Caco-2 (cell line): ENCODE measurements around the gene PGM1. TPM values are rescaled to one million over a fixed set of nuclear protein-coding genes. Genes with fewer than 3 reads are reported as not detected.

Experiments
- BruUV-seq: library from RNA; stranded (reverse); fragments of 400-500 nt; replicated peaks from 2 replicates; lab custom pipeline; 2021; lab: Mats Ljungman, UMichigan
- CTCF ChIA-PET: fragments of 300-600 bp; sonication (Branson Sonifier 250); formaldehyde crosslinking; loops from one replicate; lab custom pipeline; 2022; ENCODE audit warnings: antibody characterized with exemption; lab: Charles Lee
- POLR2A ChIA-PET: fragments of 300-600 bp; sonication (Branson Sonifier 250); formaldehyde crosslinking; loops from one replicate; lab custom pipeline; 2022; ENCODE audit warnings: antibody characterized with exemption; lab: Charles Lee
- DNase-seq, 2 experiments: peaks; one replicate each; pipeline versions ENCODE4 v3.0.0 to v3.0.0-alpha.2; 2020 to 2022
- H3K27me3 ChIP-seq: replicated peaks from 2 replicates; pipeline ENCODE4 v1.6.0; 2011; ENCODE audit warnings: low read length; ENCODE audit not compliant: control insufficient read depth, insufficient read depth
- H3K36me3 ChIP-seq: 2 replicates; pipeline ENCODE4 v1.5.1; 2011; ENCODE audit warnings: low read length; ENCODE audit not compliant: control insufficient read depth, insufficient read depth
- H3K4me1 ChIP-seq: fragments of 250-450 bp; sonication (Bioruptor Pico); 2 replicates; pipeline ENCODE4 v1.5.1; 2020; ENCODE audit warnings: mild to moderate bottlenecking
- H3K4me3 ChIP-seq: 2 replicates; pipeline ENCODE4 v1.5.1; 2011; ENCODE audit warnings: low read depth, mild to moderate bottlenecking, control low read depth, low read length
- H3K9me3 ChIP-seq: fragments of 250-450 bp; sonication (Bioruptor Pico); 2 replicates; pipeline ENCODE4 v1.5.1; 2020; ENCODE audit warnings: mild to moderate bottlenecking, moderate library complexity
- H3K27ac Mint-ChIP-seq: one replicate; pipeline ENCODE4 v1.8.0; 2022; ENCODE audit warnings: mixed read lengths; ENCODE audit not compliant: unreplicated experiment
- H3K27me3 Mint-ChIP-seq: one replicate; pipeline ENCODE4 v1.8.0; 2022; ENCODE audit warnings: mixed read lengths; ENCODE audit not compliant: insufficient read depth, unreplicated experiment
- H3K36me3 Mint-ChIP-seq: one replicate; pipeline ENCODE4 v1.8.0; 2022; ENCODE audit warnings: mild to moderate bottlenecking, mixed read lengths; ENCODE audit not compliant: insufficient read depth, unreplicated experiment
- H3K4me1 Mint-ChIP-seq: one replicate; pipeline ENCODE4 v1.8.0; 2022; ENCODE audit warnings: low read depth, mixed read lengths; ENCODE audit not compliant: unreplicated experiment
- H3K4me3 Mint-ChIP-seq: one replicate; pipeline ENCODE4 v1.8.0; 2022; ENCODE audit warnings: mild to moderate bottlenecking, moderate library complexity, mixed read lengths; ENCODE audit not compliant: unreplicated experiment
- H3K9me3 Mint-ChIP-seq: one replicate; pipeline ENCODE4 v1.8.0; 2022; ENCODE audit warnings: mixed read lengths; ENCODE audit not compliant: unreplicated experiment
- intact Hi-C: fragments of 100-400 bp; cut with micrococcal nuclease; formaldehyde crosslinking; loops from one replicate; pipeline ENCODE4 v1.10.0; 2022; ENCODE audit not compliant: unreplicated experiment
- total RNA-seq: library from RNA; stranded (reverse); gene quantifications from 2 replicates; pipeline ENCODE4 v1.2.3, GENCODE V29; 2022
- TF ChIP-seq, protein P1 (sequence below), 2 experiments: fragments of 200-600 bp in 1 of 2; IDR thresholded peaks; 1 replicate in 1 of 2; 2 replicates in 1 of 2; pipeline versions ENCODE4 v1.5.1 to v1.8.0; 2011 to 2022; ENCODE audit warnings: antibody characterized with exemption in 1 of 2, control low read depth in 1 of 2, inconsistent platforms in 1 of 2, low read depth in 1 of 2, low read length in 1 of 2, mild to moderate bottlenecking in 1 of 2, moderate library complexity in 1 of 2; ENCODE audit not compliant: insufficient read depth in 1 of 2, severe bottlenecking in 1 of 2, unreplicated experiment in 1 of 2

PGM1 gene
- total RNA-seq, 1 experiment from 2014 or later, result 22.5 TPM

DNA sequence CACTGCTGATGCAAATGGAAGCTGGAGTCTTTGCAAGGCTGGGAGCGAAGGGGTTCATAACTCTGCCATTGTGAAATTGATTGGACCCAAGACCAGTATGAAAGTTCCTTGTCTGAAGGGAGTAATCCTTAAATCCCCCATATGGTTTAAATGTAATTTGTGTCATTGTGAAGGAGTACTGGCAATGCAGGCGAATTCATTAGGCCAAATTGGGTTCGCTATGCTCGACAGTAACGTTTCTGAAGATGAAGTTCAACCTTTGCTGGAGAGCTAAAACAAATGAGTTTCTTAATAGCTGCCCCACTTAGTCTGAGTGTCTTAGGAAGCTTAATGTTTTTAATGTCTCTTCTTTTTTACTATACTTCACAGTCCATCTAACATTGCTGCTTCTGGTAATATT lies 27.5 kb downstream of the PGM1 start:
- TF ChIP-seq, protein P1, sequence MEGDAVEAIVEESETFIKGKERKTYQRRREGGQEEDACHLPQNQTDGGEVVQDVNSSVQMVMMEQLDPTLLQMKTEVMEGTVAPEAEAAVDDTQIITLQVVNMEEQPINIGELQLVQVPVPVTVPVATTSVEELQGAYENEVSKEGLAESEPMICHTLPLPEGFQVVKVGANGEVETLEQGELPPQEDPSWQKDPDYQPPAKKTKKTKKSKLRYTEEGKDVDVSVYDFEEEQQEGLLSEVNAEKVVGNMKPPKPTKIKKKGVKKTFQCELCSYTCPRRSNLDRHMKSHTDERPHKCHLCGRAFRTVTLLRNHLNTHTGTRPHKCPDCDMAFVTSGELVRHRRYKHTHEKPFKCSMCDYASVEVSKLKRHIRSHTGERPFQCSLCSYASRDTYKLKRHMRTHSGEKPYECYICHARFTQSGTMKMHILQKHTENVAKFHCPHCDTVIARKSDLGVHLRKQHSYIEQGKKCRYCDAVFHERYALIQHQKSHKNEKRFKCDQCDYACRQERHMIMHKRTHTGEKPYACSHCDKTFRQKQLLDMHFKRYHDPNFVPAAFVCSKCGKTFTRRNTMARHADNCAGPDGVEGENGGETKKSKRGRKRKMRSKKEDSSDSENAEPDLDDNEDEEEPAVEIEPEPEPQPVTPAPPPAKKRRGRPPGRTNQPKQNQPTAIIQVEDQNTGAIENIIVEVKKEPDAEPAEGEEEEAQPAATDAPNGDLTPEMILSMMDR (IDR thresholded peaks at IDR 0.05; ENCODE audit: insufficient read depth in 1 of 2, low read depth in 1 of 2, low read length in 1 of 2, severe bottlenecking in 1 of 2, unreplicated experiment in 1 of 2), result no peak
- BruUV-seq, result no TSS peak
- Histone ChIP-seq H3K27me3 (no peaks in the 10 kb centered on the region), H3K9me3 (no peaks in the 10 kb centered on the region), H3K4me1 (peaks cover 12% of the 10 kb centered on the region), H3K4me3 (no peak overlapping the region), H3K36me3 (no peaks in the 10 kb centered on the region)
- ChIA-PET CTCF (no interaction called here), POLR2A (no interaction called here)
- intact Hi-C loops, result no loop called here
- H3K27me3 Mint-ChIP-seq, result no peaks in the 10 kb centered on the region
- DNase-seq, result no peak
- H3K27ac Mint-ChIP-seq, result no peak overlapping the region
- no peaks in the 10 kb centered on the region for H3K36me3 Mint-ChIP-seq
- H3K9me3 Mint-ChIP-seq, result no peaks in the 10 kb centered on the region
- H3K4me3 Mint-ChIP-seq, result no peak overlapping the region
- H3K4me1 Mint-ChIP-seq, result no peaks in the 10 kb centered on the region

DNA sequence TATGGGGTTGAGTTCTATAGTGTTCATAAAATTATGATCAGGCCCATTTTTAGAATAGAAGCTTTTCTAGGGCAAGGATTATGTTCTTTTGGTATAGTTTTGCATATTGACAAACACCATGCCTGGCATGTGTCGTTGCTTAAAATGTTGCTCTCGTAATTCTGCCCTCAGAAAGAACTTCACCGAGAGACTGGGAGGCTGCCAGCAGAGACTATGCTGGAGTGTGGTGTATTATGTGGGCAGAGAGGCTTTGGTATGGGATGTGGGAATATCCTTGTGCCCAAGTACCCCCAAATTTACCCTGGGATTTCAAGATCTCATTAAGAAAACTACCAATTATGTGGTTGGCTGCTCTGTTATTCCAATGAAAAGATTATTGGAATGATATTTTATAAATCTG lies 27.9 kb downstream of the PGM1 start:
- no peaks in the 10 kb centered on the region for H3K4me1 Mint-ChIP-seq
- H3K27ac Mint-ChIP-seq, result no peak overlapping the region
- TF ChIP-seq, protein P1 (IDR thresholded peaks at IDR 0.05; ENCODE audit: insufficient read depth in 1 of 2, low read depth in 1 of 2, low read length in 1 of 2, severe bottlenecking in 1 of 2, unreplicated experiment in 1 of 2), result no peak
- no peaks in the 10 kb centered on the region for H3K36me3 ChIP-seq
- intact Hi-C loops, result no loop called here
- H3K9me3 ChIP-seq, result no peaks in the 10 kb centered on the region
- no peaks in the 10 kb centered on the region for H3K36me3 Mint-ChIP-seq
- ChIA-PET POLR2A (no interaction called here), CTCF (no interaction called here)
- H3K4me1 ChIP-seq, result peaks cover 12% of the 10 kb centered on the region
- H3K4me3 Mint-ChIP-seq, result no peak overlapping the region
- no TSS peak for BruUV-seq
- no peaks in the 10 kb centered on the region for H3K27me3 ChIP-seq
- H3K4me3 ChIP-seq, result no peak overlapping the region
- no peak for DNase-seq
- H3K9me3 Mint-ChIP-seq, result no peaks in the 10 kb centered on the region
- no peaks in the 10 kb centered on the region for H3K27me3 Mint-ChIP-seq

DNA sequence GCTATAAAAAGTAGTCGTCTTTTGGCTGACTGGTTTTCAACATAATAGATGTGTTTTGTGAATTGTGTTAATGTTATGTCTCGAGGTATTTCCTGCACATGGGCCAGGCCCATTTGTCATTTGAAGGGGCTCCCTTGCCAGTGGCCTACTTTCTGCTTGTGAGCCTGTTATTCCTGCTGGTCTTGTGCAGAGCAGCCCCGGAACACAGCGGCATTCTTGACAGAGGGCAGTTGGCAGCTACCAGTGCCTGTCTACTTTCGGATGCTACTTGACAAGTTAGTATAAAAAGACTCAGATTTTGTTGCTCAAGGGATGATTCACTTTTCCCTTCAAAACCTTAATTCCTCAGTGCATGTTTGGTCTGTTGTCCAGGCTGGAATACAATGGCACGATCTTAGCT lies 28.5 kb downstream of the PGM1 start:
- no peak overlapping the region for H3K27ac Mint-ChIP-seq
- no peaks in the 10 kb centered on the region for H3K9me3 Mint-ChIP-seq
- intact Hi-C loops, result no loop called here
- DNase-seq, result no peak
- ChIA-PET POLR2A (no interaction called here), CTCF (no interaction called here)
- TF ChIP-seq, protein P1 (IDR thresholded peaks at IDR 0.05; ENCODE audit: insufficient read depth in 1 of 2, low read depth in 1 of 2, low read length in 1 of 2, severe bottlenecking in 1 of 2, unreplicated experiment in 1 of 2), result no peak
- no peaks in the 10 kb centered on the region for H3K36me3 ChIP-seq
- peaks cover 12% of the 10 kb centered on the region for H3K4me1 ChIP-seq
- H3K9me3 ChIP-seq, result no peaks in the 10 kb centered on the region
- H3K4me3 Mint-ChIP-seq, result no peak overlapping the region
- H3K4me3 ChIP-seq, result no peak overlapping the region
- no peaks in the 10 kb centered on the region for H3K27me3 Mint-ChIP-seq
- H3K36me3 Mint-ChIP-seq, result no peaks in the 10 kb centered on the region
- BruUV-seq, result no TSS peak
- no peaks in the 10 kb centered on the region for H3K27me3 ChIP-seq
- H3K4me1 Mint-ChIP-seq, result no peaks in the 10 kb centered on the region
